B cell (primary cell): ENCODE data around the gene TEF. TPM values are rescaled to one million over a fixed set of nuclear protein-coding genes. Genes with fewer than 3 reads are reported as not detected.

Source experiments
- ATAC-seq: fragments of 200-7000 bp; cut with Tn5 transposase; one replicate; pipeline ENCODE4 v1.10.0; 2021; ENCODE audit warnings: low read depth, mild to moderate bottlenecking, moderate number of reproducible peaks, moderate library complexity
- CTCF ChIA-PET: fragments of 350-600 bp; sonication (Branson Sonifier 250); formaldehyde crosslinking; loops from one replicate; lab custom pipeline; 2021; ENCODE audit warnings: antibody characterized with exemption, inconsistent platforms; lab: Charles Lee
- POLR2A ChIA-PET: fragments of 350-600 bp; sonication (Branson Sonifier 250); formaldehyde crosslinking; loops from one replicate; lab custom pipeline; 2021; ENCODE audit warnings: antibody characterized with exemption; lab: Charles Lee
- DNase-seq: peaks from one replicate; pipeline ENCODE4 v3.0.0; 2013
- H2AFZ ChIP-seq: 2 replicates; pipeline ENCODE4 v1.6.1; 2012; ENCODE audit warnings: mild to moderate bottlenecking, low read depth, low read length; ENCODE audit not compliant: insufficient read depth, poor library complexity, severe bottlenecking
- H3K27ac ChIP-seq, 2 donors: 1 replicate in 1 of 2; 2 replicates in 1 of 2; pipeline ENCODE4 v1.5.1; 2012 to 2013; ENCODE audit warnings: low read length in 2 of 2, mild to moderate bottlenecking in 2 of 2, moderate library complexity in 1 of 2
- H3K27me3 ChIP-seq, 4 experiments: fragments of 200-600 bp in 1 of 4; sonication (generic) in 1 of 4; replicated peaks in 1 of 4; 1 replicate in 2 of 4; 2 replicates in 2 of 4; pipeline versions ENCODE4 v1.6.1 to v1.7.0; 2013 to 2016; ENCODE audit warnings: low read length in 3 of 4, mild to moderate bottlenecking in 2 of 4, mixed read lengths in 1 of 4, moderate library complexity in 1 of 4; ENCODE audit not compliant: insufficient read depth in 4 of 4, control insufficient read depth in 3 of 4; ENCODE audit errors: control extremely low read depth in 1 of 4
- H3K36me3 ChIP-seq, 2 experiments: replicated peaks in 1 of 2; 1 replicate in 1 of 2; 2 replicates in 1 of 2; pipeline versions ENCODE4 v1.6.1 to v1.7.1; 2013; ENCODE audit warnings: low read length in 1 of 2; ENCODE audit not compliant: insufficient read depth in 2 of 2, control insufficient read depth in 1 of 2; ENCODE audit errors: control extremely low read depth in 1 of 2, extremely low read depth in 1 of 2
- H3K4me1 ChIP-seq, 2 donors: fragments of 200-600 bp in 1 of 2; sonication (generic) in 1 of 2; 1 replicate in 1 of 2; 2 replicates in 1 of 2; pipeline versions ENCODE4 v1.5.1 to v1.6.1; 2013 to 2017; ENCODE audit warnings: low read length in 2 of 2; ENCODE audit not compliant: control insufficient read depth in 2 of 2, insufficient read depth in 2 of 2
- H3K4me2 ChIP-seq: replicated peaks from 2 replicates; pipeline ENCODE3; 2012; ENCODE audit warnings: mild to moderate bottlenecking, low read depth, low read length; ENCODE audit not compliant: poor library complexity, severe bottlenecking
- H3K4me3 ChIP-seq, 5 experiments: fragments of 200-600 bp in 1 of 5; sonication (generic) in 1 of 5; 1 replicate in 3 of 5; 2 replicates in 2 of 5; pipeline versions ENCODE4 v1.5.1 to v1.7.0; 2011 to 2016; ENCODE audit warnings: low read length in 4 of 5, mild to moderate bottlenecking in 4 of 5, low read depth in 2 of 5, control low read depth in 1 of 5, moderate library complexity in 1 of 5; ENCODE audit not compliant: insufficient read depth in 1 of 5; ENCODE audit errors: control extremely low read depth in 1 of 5, extremely low read depth in 1 of 5
- H3K79me2 ChIP-seq: fragments of 200-600 bp; sonication (generic); one replicate; pipeline ENCODE4 v1.6.0; 2016; ENCODE audit warnings: low read length; ENCODE audit not compliant: control insufficient read depth, insufficient read depth
- H3K9ac ChIP-seq: fragments of 200-600 bp; sonication (generic); 2 replicates; pipeline ENCODE4 v1.6.1; 2017; ENCODE audit warnings: mild to moderate bottlenecking, low read length, moderate library complexity
- H3K9me3 ChIP-seq, 3 donors: one replicate each; pipeline versions ENCODE4 v1.6.1 to v1.7.1; 2013; ENCODE audit warnings: low read length in 2 of 3; ENCODE audit not compliant: control insufficient read depth in 2 of 3, insufficient read depth in 1 of 3; ENCODE audit errors: control extremely low read depth in 1 of 3
- H4K20me1 ChIP-seq: 2 replicates; pipeline ENCODE4 v1.6.0; 2012; ENCODE audit warnings: mild to moderate bottlenecking, low read length; ENCODE audit not compliant: insufficient read depth, control insufficient read depth, poor library complexity, severe bottlenecking
- H3K27ac Mint-ChIP-seq: one replicate; pipeline ENCODE4 v1.8.0; 2021; ENCODE audit warnings: mixed read lengths
- H3K27me3 Mint-ChIP-seq: one replicate; pipeline ENCODE4 v1.8.0; 2021; ENCODE audit warnings: mixed read lengths
- H3K4me1 Mint-ChIP-seq: one replicate; pipeline ENCODE4 v1.8.0; 2021; ENCODE audit warnings: mixed read lengths
- H3K4me3 Mint-ChIP-seq: one replicate; pipeline ENCODE4 v1.8.0; 2021; ENCODE audit warnings: mixed read lengths
- H3K9me3 Mint-ChIP-seq: one replicate; pipeline ENCODE4 v1.8.0; 2022; ENCODE audit warnings: mixed read lengths; ENCODE audit not compliant: insufficient read depth
- EZH2 ChIP-seq: IDR thresholded peaks from 2 replicates; pipeline ENCODE4 v1.6.1; 2012; ENCODE audit warnings: borderline replicate concordance, low read depth, mild to moderate bottlenecking, moderate library complexity, low read length; ENCODE audit not compliant: insufficient read depth, poor library complexity, severe bottlenecking
- whole genome bisulfite sequencing: methylation state at CpG from one replicate; pipeline ENCODE4 v1.1.5; 2013; ENCODE audit warnings: missing lambda C conversion rate; ENCODE audit not compliant: insufficient coverage; 5-methylcytosine and 5-hydroxymethylcytosine counted together
- intact Hi-C: fragments of 100-400 bp; cut with micrococcal nuclease; formaldehyde crosslinking; loops from one replicate; pipeline ENCODE4 v1.10.0; 2022
- polyA plus RNA-seq: library from polyadenylated mRNA; depleted of rRNA; stranded (reverse); fragments of >200 nt; gene quantifications from 2 replicates; pipeline ENCODE4 v1.2.3, GENCODE V29; 2012
- total RNA-seq, 2 donors: library from RNA; stranded (reverse); fragments of 120-200 nt in 1 of 2; gene quantifications; 1 replicate in 1 of 2; 2 replicates in 1 of 2; pipeline versions ENCODE4 v1.2.3 to v1.2.4, GENCODE V29; 2013 to 2022
- TF ChIP-seq, protein P1 (sequence below): fragments of 200-600 bp; IDR thresholded peaks from one replicate; pipeline ENCODE4 v1.8.0; 2022; ENCODE audit warnings: antibody characterized with exemption, mild to moderate bottlenecking

Gene TEF
- total and polyA plus RNA-seq, 2 donors (not counting 1 experiment from before 2014, with no cell fraction given): 5.0 to 5.5 TPM

GRCh38 chr22:41398921-41399320 is 17.2 kb downstream of the TEF start:
- H3K27ac Mint-ChIP-seq: no peak overlapping the region
- H3K9me3 Mint-ChIP-seq: no peaks in the 10 kb centered on the region
- H3K4me3 ChIP-seq: no peak overlapping the region
- no peak overlapping the region for H2AFZ ChIP-seq
- ChIA-PET CTCF (interaction anchor here (2.2 to 9.7 kb wide), 3 partner anchors 118 to 134 kb away, joined by 8 to 177 read pairs (median 20); no protein-coding TSS in a partner anchor), POLR2A (no interaction called here)
- H3K79me2 ChIP-seq: no peaks in the 10 kb centered on the region
- no peaks in the 10 kb centered on the region for H3K27me3 Mint-ChIP-seq
- H3K4me2 ChIP-seq: no peak overlapping the region
- H3K4me1 ChIP-seq: peaks cover 0 to 4% of the 10 kb centered on the region in 2 donors
- TF ChIP-seq, protein P1, sequence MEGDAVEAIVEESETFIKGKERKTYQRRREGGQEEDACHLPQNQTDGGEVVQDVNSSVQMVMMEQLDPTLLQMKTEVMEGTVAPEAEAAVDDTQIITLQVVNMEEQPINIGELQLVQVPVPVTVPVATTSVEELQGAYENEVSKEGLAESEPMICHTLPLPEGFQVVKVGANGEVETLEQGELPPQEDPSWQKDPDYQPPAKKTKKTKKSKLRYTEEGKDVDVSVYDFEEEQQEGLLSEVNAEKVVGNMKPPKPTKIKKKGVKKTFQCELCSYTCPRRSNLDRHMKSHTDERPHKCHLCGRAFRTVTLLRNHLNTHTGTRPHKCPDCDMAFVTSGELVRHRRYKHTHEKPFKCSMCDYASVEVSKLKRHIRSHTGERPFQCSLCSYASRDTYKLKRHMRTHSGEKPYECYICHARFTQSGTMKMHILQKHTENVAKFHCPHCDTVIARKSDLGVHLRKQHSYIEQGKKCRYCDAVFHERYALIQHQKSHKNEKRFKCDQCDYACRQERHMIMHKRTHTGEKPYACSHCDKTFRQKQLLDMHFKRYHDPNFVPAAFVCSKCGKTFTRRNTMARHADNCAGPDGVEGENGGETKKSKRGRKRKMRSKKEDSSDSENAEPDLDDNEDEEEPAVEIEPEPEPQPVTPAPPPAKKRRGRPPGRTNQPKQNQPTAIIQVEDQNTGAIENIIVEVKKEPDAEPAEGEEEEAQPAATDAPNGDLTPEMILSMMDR: no peak
- TF ChIP-seq EZH2: no peak
- no peaks in the 10 kb centered on the region for H3K9me3 ChIP-seq
- no peak overlapping the region for H3K4me3 Mint-ChIP-seq
- H3K36me3 ChIP-seq: peaks cover 0 to 20% of the 10 kb centered on the region in 2 experiments
- H3K4me1 Mint-ChIP-seq: peaks cover 5% of the 10 kb centered on the region
- DNase-seq: no peak
- intact Hi-C loops: no loop called here
- H4K20me1 ChIP-seq: no peaks in the 10 kb centered on the region
- no peak overlapping the region for H3K27ac ChIP-seq
- 83% methylated on average over 1 of the region's 8 CpGs for WGBS
- ATAC-seq: no peak
- H3K9ac ChIP-seq: no peak overlapping the region
- no peaks in the 10 kb centered on the region for H3K27me3 ChIP-seq

DNA sequence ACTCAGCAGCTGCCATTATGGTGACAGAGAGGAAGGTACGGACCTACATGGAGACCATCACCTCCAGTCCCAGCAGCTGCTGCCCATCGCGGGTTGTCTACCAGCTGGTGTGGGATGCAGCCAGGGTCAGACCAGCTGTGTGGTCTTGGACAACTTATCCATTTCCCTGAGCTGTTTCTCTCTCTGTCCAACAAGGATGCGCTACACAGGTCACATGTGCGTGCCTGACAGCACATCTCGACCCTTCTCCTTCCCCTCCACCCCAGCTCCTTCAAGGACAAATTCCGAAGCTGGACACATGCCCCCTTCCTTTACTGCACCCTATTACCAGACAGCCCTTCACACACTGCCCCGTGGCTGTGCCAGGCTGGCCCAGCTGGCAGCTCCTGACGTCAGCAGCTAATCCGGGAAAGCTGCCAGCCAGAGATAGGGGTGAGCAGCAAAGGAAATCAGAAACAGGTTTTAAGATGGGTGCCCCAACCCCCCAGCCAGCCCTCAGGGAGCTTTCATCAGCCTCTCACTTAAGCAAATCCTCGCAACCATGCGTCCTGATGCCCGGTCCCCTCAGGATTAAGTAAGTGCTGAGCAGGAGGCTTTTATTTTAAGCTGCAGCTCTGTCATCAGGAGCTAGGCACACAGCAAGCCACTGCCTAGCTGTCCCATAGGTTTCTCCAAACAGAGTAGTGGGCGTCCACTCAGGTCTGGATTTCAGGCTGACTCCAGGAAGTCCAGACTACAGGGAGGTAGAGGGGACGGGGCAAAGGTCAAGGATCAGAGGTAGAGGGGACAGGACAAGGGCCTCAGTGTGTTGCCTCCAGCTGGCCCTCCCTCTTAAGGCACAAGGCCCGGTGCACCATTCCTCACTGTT is 20.3 kb downstream of the TEF start:
- ATAC-seq (no peak), DNase-seq (no peak)
- 79% methylated on average over 14 of the region's 16 CpGs for WGBS
- Histone ChIP-seq H3K79me2 (peaks cover 5% of the 10 kb centered on the region), H3K27me3 (no peaks in the 10 kb centered on the region), H3K4me1 (peaks cover 4 to 21% of the 10 kb centered on the region in 2 donors), H2AFZ (no peak overlapping the region), H3K27ac (no peak overlapping the region), H3K4me3 (no peak overlapping the region), H3K9ac (no peak overlapping the region), H3K9me3 (no peaks in the 10 kb centered on the region), H4K20me1 (no peaks in the 10 kb centered on the region), H3K36me3 (peaks cover 0 to 4% of the 10 kb centered on the region in 2 experiments), H3K4me2 (no peak overlapping the region)
- POLR2A ChIA-PET: interaction anchor here (0.5 to 0.7 kb wide), 2 partner anchors 44 to 134 kb away, joined by 8 read pairs; no protein-coding TSS in a partner anchor
- CTCF ChIA-PET: interaction anchor here (0.5 to 11.6 kb wide), 14 partner anchors 8 to 180 kb away, joined by 3 to 228 read pairs (median 18); partner anchors contain the start of genes ACO2, PHF5A, POLR3H and TOB2
- Mint-ChIP-seq H3K4me1 (peaks cover 18% of the 10 kb centered on the region), H3K4me3 (no peak overlapping the region), H3K27me3 (no peaks in the 10 kb centered on the region), H3K27ac (no peak overlapping the region), H3K9me3 (no peaks in the 10 kb centered on the region)
- TF ChIP-seq EZH2: no peak
- TF ChIP-seq, protein P1: no peak
- intact Hi-C loops: no loop called here
